Endothelial cell of umbilical vein (primary cell): ENCODE results near the gene CHRNB1. TPM values are rescaled to one million over a fixed set of nuclear protein-coding genes. Genes with fewer than 3 reads are reported as not detected.

Experiments
- BruUV-seq: library from RNA; stranded (reverse); fragments of 400-500 nt; replicated peaks from 2 replicates; lab custom pipeline; 2021; lab: Mats Ljungman, UMichigan
- CTCF ChIA-PET: fragments of 300-600, 350-600 bp; sonication (Branson Sonifier 250); formaldehyde crosslinking; loops from one replicate; lab custom pipeline; 2021; ENCODE audit warnings: antibody characterized with exemption, inconsistent platforms; lab: Charles Lee
- POLR2A ChIA-PET: fragments of 300-600, 350-600 bp; sonication (Branson Sonifier 250); formaldehyde crosslinking; loops from one replicate; lab custom pipeline; 2021; ENCODE audit warnings: antibody characterized with exemption, inconsistent platforms; lab: Charles Lee
- DNase-seq: peaks from one replicate; pipeline ENCODE4 v3.0.0-alpha.2; 2011; ENCODE audit warnings: low read depth, low spot score
- FAIRE-seq: peaks from 2 replicates; lab custom pipeline; 2011; peaks lifted over from hg19 to GRCh38; lab: Jason Lieb, UNC
- H2AFZ ChIP-seq: 2 replicates; pipeline ENCODE4 v1.6.0; 2012; ENCODE audit warnings: low read depth, low read length, control low read depth, inconsistent platforms
- H3K27ac ChIP-seq: 2 replicates; pipeline ENCODE4 v1.5.1; 2011; ENCODE audit warnings: low read depth, mild to moderate bottlenecking, control low read depth, low read length, moderate library complexity; ENCODE audit not compliant: insufficient read depth
- H3K27me3 ChIP-seq, 2 experiments: 2 replicates each; pipeline versions ENCODE4 v1.6.0 to v1.6.1; 2011; ENCODE audit warnings: low read length in 2 of 2, mixed read lengths in 1 of 2; ENCODE audit not compliant: control insufficient read depth in 2 of 2, insufficient read depth in 2 of 2
- H3K36me3 ChIP-seq, 2 experiments: 2 replicates in 1 of 2; 3 replicates in 1 of 2; pipeline ENCODE4 v1.5.1; 2011; ENCODE audit warnings: low read length in 2 of 2, mild to moderate bottlenecking in 1 of 2, moderate library complexity in 1 of 2; ENCODE audit not compliant: control insufficient read depth in 2 of 2, insufficient read depth in 2 of 2; ENCODE audit errors: extremely low read depth in 1 of 2
- H3K4me1 ChIP-seq: 3 replicates; pipeline ENCODE4 v1.5.1; 2011; ENCODE audit warnings: mild to moderate bottlenecking, low read length; ENCODE audit not compliant: control insufficient read depth, insufficient read depth; ENCODE audit errors: extremely low read depth
- H3K4me2 ChIP-seq: 2 replicates; pipeline ENCODE4 v1.6.1; 2011; ENCODE audit warnings: low read length, control low read depth, mixed read lengths; ENCODE audit not compliant: insufficient read depth
- H3K4me3 ChIP-seq, 3 experiments: fragments of 200-600 bp in 1 of 3; sonication (generic), shearing (Covaris generic) in 1 of 3; replicated peaks in 1 of 3; 2 replicates each; pipeline ENCODE4 v1.5.1; 2011 to 2016; ENCODE audit warnings: control low read depth in 3 of 3, low read length in 3 of 3, mild to moderate bottlenecking in 2 of 3, inconsistent platforms in 1 of 3, low read depth in 1 of 3, moderate library complexity in 1 of 3; ENCODE audit not compliant: insufficient read depth in 1 of 3
- H3K79me2 ChIP-seq: 2 replicates; pipeline ENCODE4 v1.6.0; 2012; ENCODE audit warnings: low read length, inconsistent platforms; ENCODE audit not compliant: control insufficient read depth, insufficient read depth
- H3K9ac ChIP-seq: replicated peaks from 2 replicates; pipeline ENCODE3; 2011; ENCODE audit warnings: low read length, control low read depth; ENCODE audit not compliant: insufficient read depth; ENCODE audit errors: extremely low read depth
- H3K9me1 ChIP-seq: replicated peaks from 3 replicates; pipeline ENCODE4 v1.6.0; 2011; ENCODE audit warnings: mild to moderate bottlenecking, low read length; ENCODE audit not compliant: control insufficient read depth, insufficient read depth; ENCODE audit errors: extremely low read depth
- H3K9me3 ChIP-seq: replicated peaks from 2 replicates; pipeline ENCODE4 v1.5.1; 2012; ENCODE audit warnings: low read length, inconsistent platforms; ENCODE audit not compliant: control insufficient read depth, insufficient read depth
- H4K20me1 ChIP-seq: replicated peaks from 2 replicates; pipeline ENCODE3; 2011; ENCODE audit warnings: mild to moderate bottlenecking, low read length; ENCODE audit not compliant: control insufficient read depth, insufficient read depth; ENCODE audit errors: extremely low read depth
- CTCF ChIP-seq, 2 donors: IDR thresholded peaks; 1 replicate in 1 of 2; 2 replicates in 1 of 2; pipeline ENCODE4 v1.5.1; 2011; ENCODE audit warnings: low read length in 2 of 2, mild to moderate bottlenecking in 2 of 2, moderate library complexity in 2 of 2, control low read depth in 1 of 2, inconsistent platforms in 1 of 2, low read depth in 1 of 2; ENCODE audit not compliant: insufficient read depth in 1 of 2; ENCODE audit errors: extremely low read depth in 1 of 2
- EZH2 ChIP-seq: IDR thresholded peaks from 2 replicates; pipeline ENCODE4 v1.6.1; 2012; ENCODE audit warnings: borderline replicate concordance, low read depth, mild to moderate bottlenecking, moderate library complexity, low read length, inconsistent platforms; ENCODE audit not compliant: severe bottlenecking
- FOS ChIP-seq: IDR thresholded peaks from 2 replicates; pipeline ENCODE4 v1.6.1; 2011; ENCODE audit warnings: mild to moderate bottlenecking, low read length, moderate library complexity, borderline replicate concordance; ENCODE audit not compliant: insufficient read depth
- GATA2 ChIP-seq: IDR thresholded peaks from 2 replicates; pipeline ENCODE4 v1.7.0; 2011; ENCODE audit warnings: low read depth, mild to moderate bottlenecking, moderate library complexity, mixed read lengths, low read length; ENCODE audit not compliant: insufficient read length, insufficient read depth
- JUN ChIP-seq: IDR thresholded peaks from 2 replicates; pipeline ENCODE4 v1.6.1; 2011; ENCODE audit warnings: borderline replicate concordance, low read depth; ENCODE audit not compliant: insufficient read length, insufficient read depth
- MAX ChIP-seq: IDR thresholded peaks from 2 replicates; pipeline ENCODE4 v1.6.1; 2011; ENCODE audit not compliant: insufficient read depth, insufficient read length
- MYC ChIP-seq: IDR thresholded peaks from one replicate; pipeline ENCODE4 v1.6.1; 2011; ENCODE audit warnings: mild to moderate bottlenecking, low read depth, low read length
- POLR2A ChIP-seq: IDR thresholded peaks from 2 replicates; pipeline ENCODE4 v1.6.1; 2012; ENCODE audit warnings: low read depth, mild to moderate bottlenecking, control low read depth, low read length
- POLR2AphosphoS5 ChIP-seq: IDR thresholded peaks from 2 replicates; pipeline ENCODE4 v1.6.1; 2012; ENCODE audit warnings: low read depth, mild to moderate bottlenecking, control low read depth, low read length, moderate library complexity; ENCODE audit not compliant: insufficient read depth
- dilution Hi-C: fragments of 300-500 bp; cut with MboI; formaldehyde crosslinking; loops from one replicate; pipeline ENCODE4 v1.15.0; 2019; ENCODE audit warnings: low sequenced_read_pairs; ENCODE audit not compliant: extremely low pct_ligation_motif_present
- intact Hi-C: fragments of 100-400 bp; cut with micrococcal nuclease; formaldehyde crosslinking; loops from one replicate; pipeline ENCODE4 v1.10.0; 2022
- polyA plus RNA-seq, 4 experiments: library from polyadenylated mRNA; depleted of rRNA in 3 of 4; stranded (reverse) in 3 of 4; unstranded in 1 of 4; fragments of >200 nt; gene quantifications; 2 replicates each; pipeline versions ENCODE4 v1.2.1 to v1.2.3, GENCODE V29; 2011 to 2012; ENCODE audit warnings: missing spikeins in 1 of 4
- total RNA-seq: library from RNA; stranded (reverse); gene quantifications from 2 replicates; pipeline ENCODE4 v1.2.3, GENCODE V29; 2021

CHRNB1 gene
- total and polyA plus RNA-seq, 2 donors (not counting 3 experiments of a cell fraction or from before 2014, with no cell fraction given) = 5.6 to 9.3 TPM

GRCh38 chr17:7404737-7405349 lies 40.0 kb upstream of the CHRNB1 start:
- H3K27me3 ChIP-seq = no peaks in the 10 kb centered on the region
- H3K79me2 ChIP-seq = peaks cover 4% of the 10 kb centered on the region
- CTCF ChIA-PET = interaction anchor here (0.6 to 2.9 kb wide), 11 partner anchors 11 to 282 kb away, joined by 3 to 40 read pairs (median 3); partner anchors contain the start of genes PLSCR3, TMEM102, TMEM95 and TP53
- peak overlapping the region; percentile 78 for H2AFZ ChIP-seq
- TSS peak; percentile 74 for BruUV-seq
- FAIRE-seq = peak; percentile 4
- peak overlapping the region; percentile 39 for H3K4me2 ChIP-seq
- H3K4me1 ChIP-seq = peaks cover 12% of the 10 kb centered on the region
- peak overlapping the region; percentile 38 to 59 (median 52) for H3K4me3 ChIP-seq
- POLR2A ChIA-PET = interaction anchor here (0.7 to 1.4 kb wide), 9 partner anchors 10 to 228 kb away, joined by 3 to 14 read pairs (median 5); partner anchors contain the start of genes MPDU1, PLSCR3, POLR2A and TMEM102
- H4K20me1 ChIP-seq = no peaks in the 10 kb centered on the region
- no peaks in the 10 kb centered on the region for H3K9me1 ChIP-seq
- H3K9ac ChIP-seq = peak overlapping the region; percentile 41
- TF ChIP-seq GATA2 (no peak), FOS (no peak), POLR2A (no peak), JUN (no peak), MYC (no peak), EZH2 (no peak), POLR2AphosphoS5 (no peak), MAX (no peak), CTCF (IDR thresholded peaks at IDR 0.05; ENCODE audit: extremely low read depth in 1 of 2, insufficient read depth in 1 of 2, low read depth in 1 of 2, low read length in 2 of 2) (no peak)
- no peaks in the 10 kb centered on the region for H3K9me3 ChIP-seq
- intact Hi-C loops = loop anchor here (1.0 to 2.0 kb wide), 5 partner anchors 11 to 282 kb away; partner anchors contain the start of genes PLSCR3, POLR2A, SENP3 and TMEM102
- peak; percentile 41 for DNase-seq
- H3K27ac ChIP-seq = no peak overlapping the region
- dilution Hi-C loops = no loop called here
- peaks cover 0 to 11% of the 10 kb centered on the region in 2 experiments for H3K36me3 ChIP-seq
